Karpas-422 (cell line): ENCODE measurements around the gene ITFG1. TPM values are rescaled to one million over a fixed set of nuclear protein-coding genes. Genes with fewer than 3 reads are reported as not detected.

Experiments
- DNase-seq: peaks from one replicate; pipeline ENCODE4 v3.0.0-alpha.2; 2015
- H2AFZ ChIP-seq: fragments of 200-600 bp; sonication (generic); 2 replicates; pipeline ENCODE4 v1.6.1; 2014; ENCODE audit warnings: antibody characterized with exemption, low read length, mixed read lengths
- H3K27ac ChIP-seq: fragments of 200-600 bp; sonication (generic); 2 replicates; pipeline ENCODE4 v1.5.1; 2014; ENCODE audit warnings: mild to moderate bottlenecking, low read length, moderate library complexity
- H3K27me3 ChIP-seq: fragments of 200-600 bp; sonication (generic); 2 replicates; pipeline ENCODE4 v1.6.1; 2014; ENCODE audit warnings: low read length, mixed read lengths
- H3K36me3 ChIP-seq: fragments of 200-600 bp; sonication (generic); 2 replicates; pipeline ENCODE4 v1.6.1; 2014; ENCODE audit warnings: low read length, mixed read lengths; ENCODE audit not compliant: insufficient read depth
- H3K4me1 ChIP-seq: fragments of 200-600 bp; sonication (generic); 2 replicates; pipeline ENCODE4 v1.6.1; 2014; ENCODE audit warnings: mild to moderate bottlenecking, low read length, mixed read lengths
- H3K4me2 ChIP-seq: fragments of 200-600 bp; sonication (generic); 2 replicates; pipeline ENCODE4 v1.6.1; 2014; ENCODE audit warnings: low read length, low read depth, mild to moderate bottlenecking; ENCODE audit not compliant: poor library complexity, severe bottlenecking
- H3K4me3 ChIP-seq: fragments of 200-600 bp; sonication (generic); 2 replicates; pipeline ENCODE4 v1.5.1; 2014; ENCODE audit warnings: mild to moderate bottlenecking, antibody characterized with exemption, low read length, mixed read lengths
- H3K79me2 ChIP-seq: fragments of 200-600 bp; sonication (generic); 2 replicates; pipeline ENCODE4 v1.6.1; 2014; ENCODE audit warnings: mild to moderate bottlenecking, low read length, mixed read lengths
- H3K9ac ChIP-seq: fragments of 200-600 bp; sonication (generic); 2 replicates; pipeline ENCODE4 v1.6.0; 2014; ENCODE audit warnings: low read length
- H3K9me2 ChIP-seq: fragments of 200-600 bp; sonication (generic), shearing (Covaris generic); replicated peaks from 2 replicates; pipeline ENCODE4 v1.6.0; 2014; ENCODE audit warnings: mild to moderate bottlenecking, low read length, moderate library complexity; ENCODE audit not compliant: insufficient read depth
- H3K9me3 ChIP-seq: fragments of 300-700, 200-600 bp; sonication (generic); 2 replicates; pipeline ENCODE4 v1.6.1; 2014; ENCODE audit warnings: low read length, mixed read lengths
- H4K20me1 ChIP-seq: fragments of 200-600 bp; sonication (generic); 2 replicates; pipeline ENCODE4 v1.6.1; 2014; ENCODE audit warnings: mild to moderate bottlenecking, antibody characterized with exemption, low read length, low read depth; ENCODE audit not compliant: insufficient read depth
- small RNA-seq: library from RNA; depleted of rRNA; stranded (forward); fragments of <200 nt; gene quantifications from one replicate; pipeline ENCODE3, GENCODE V24; 2014
- total RNA-seq: library from RNA; depleted of rRNA; stranded (reverse); fragments of >200 nt; shearing (Covaris generic); gene quantifications from 2 replicates; pipeline ENCODE4 v1.2.3, GENCODE V29; 2014; ENCODE audit warnings: low replicate concordance; rRNA removed

The ITFG1 gene
- total RNA-seq, 1 experiment from 2014 or later = 161 TPM

- H4K20me1 ChIP-seq = no peaks in the 10 kb centered on the region
- no peak overlapping the region for H3K4me2 ChIP-seq
- no peaks in the 10 kb centered on the region for H3K9me3 ChIP-seq
- DNase-seq = no peak
- peaks cover 16% of the 10 kb centered on the region for H3K4me1 ChIP-seq
- H3K27me3 ChIP-seq = no peaks in the 10 kb centered on the region
- H3K9ac ChIP-seq = no peak overlapping the region
- H3K4me3 ChIP-seq = no peak overlapping the region
- H2AFZ ChIP-seq = no peak overlapping the region
- H3K79me2 ChIP-seq = peaks cover 50% of the 10 kb centered on the region
- no peaks in the 10 kb centered on the region for H3K9me2 ChIP-seq
- H3K36me3 ChIP-seq = peaks cover 77% of the 10 kb centered on the region
- H3K27ac ChIP-seq = no peak overlapping the region
These were observed 349.9 kb downstream of the ITFG1 start for GRCh38 chr16:47110939-47111338.

DNA sequence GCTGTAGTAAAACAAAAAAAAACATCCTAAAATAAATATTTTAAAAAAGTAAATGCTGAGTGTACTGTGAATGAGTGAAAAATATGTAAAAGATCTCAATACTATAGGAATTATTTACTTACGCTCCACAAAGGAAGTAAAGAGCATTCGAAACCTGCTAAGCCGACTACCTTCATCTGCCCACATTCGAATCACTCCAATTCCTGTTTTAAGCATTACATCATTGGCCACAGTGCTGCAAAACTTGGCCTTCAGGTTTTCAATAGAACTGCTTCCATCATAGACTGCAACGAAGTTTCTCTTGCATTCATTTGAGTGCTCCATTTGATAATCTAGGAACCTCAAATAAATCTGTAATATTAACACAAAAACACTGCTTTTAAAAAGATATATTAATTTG, 351.5 kb downstream of the ITFG1 start:
- Histone ChIP-seq H3K9me3 (no peaks in the 10 kb centered on the region), H2AFZ (no peak overlapping the region), H3K36me3 (peaks cover 80% of the 10 kb centered on the region), H3K79me2 (peaks cover 58% of the 10 kb centered on the region), H3K9me2 (no peaks in the 10 kb centered on the region), H3K4me1 (peaks cover 4% of the 10 kb centered on the region), H3K4me2 (no peak overlapping the region), H3K27ac (no peak overlapping the region), H3K4me3 (no peak overlapping the region), H3K27me3 (no peaks in the 10 kb centered on the region), H3K9ac (no peak overlapping the region), H4K20me1 (no peaks in the 10 kb centered on the region)
- no peak for DNase-seq

Small RNA genes lying within 50 kb of the gene (small RNA-seq; reads per million reads assigned to genes)
- gene RF00019 (not detected), gene RNA5SP425 (not detected)

Other genes with a start within 250 kb of the ITFG1 start
- 53.7 and 87.4 TPM in 2 replicates for gene PHKB, start 268 bp upstream of the ITFG1 start, total RNA-seq